Left cardiac atrium (tissue), 4 donors: ENCODE measurements around the gene NDUFA5. TPM values are rescaled to one million over a fixed set of nuclear protein-coding genes. Genes with fewer than 3 reads are reported as not detected.

ENCODE experiments used
- ATAC-seq, 2 donors: fragments of 200-7000 bp; cut with Tn5 transposase; one replicate each; pipeline ENCODE4 v1.9.1; 2020; ENCODE audit warnings: mild to moderate bottlenecking in 2 of 2, moderate library complexity in 2 of 2
- DNase-seq: peaks from one replicate; pipeline ENCODE4 v3.0.0-alpha.2; 2020
- intact Hi-C, 2 donors: fragments of 100-400 bp; cut with DNase I; formaldehyde crosslinking; loops; one replicate each; pipeline versions ENCODE4 v1.14.1 to v1.15.1; 2022 to 2023
- long read RNA-seq: library from polyadenylated mRNA; unstranded; transcript quantifications from one replicate; pipeline ENCODE4 v2.0.0, GENCODE V29; 2021
- total RNA-seq, 2 donors: library from RNA; stranded (reverse); fragmentation: NEBNext Ultra II Directional; extraction: Animal tissue kit (Norgen Biotek cat#: 25700); gene quantifications; one replicate each; pipeline ENCODE4 v1.2.1, GENCODE V29; 2021
- donor health status: DM: no; HTN: yes; CAD: no.
- donor health status: DM: no; HTN: yes; CAD: no; lungs with severe emphysema.
- donor health status: DM: yes; HTN: yes; CAD: no.
- donor health status: Dilated cardiomyopathy.

Gene NDUFA5
- total RNA-seq = 100 to 1,000 TPM; 240 to 283 TPM
- long read RNA-seq, full-length matches to known transcripts = 613 of 637 reads
- long read RNA-seq, partial matches to known transcripts = 7 of 637 reads
- long read RNA-seq, other reads (novel, unspliced or antisense) = 17 of 637 reads

DNA sequence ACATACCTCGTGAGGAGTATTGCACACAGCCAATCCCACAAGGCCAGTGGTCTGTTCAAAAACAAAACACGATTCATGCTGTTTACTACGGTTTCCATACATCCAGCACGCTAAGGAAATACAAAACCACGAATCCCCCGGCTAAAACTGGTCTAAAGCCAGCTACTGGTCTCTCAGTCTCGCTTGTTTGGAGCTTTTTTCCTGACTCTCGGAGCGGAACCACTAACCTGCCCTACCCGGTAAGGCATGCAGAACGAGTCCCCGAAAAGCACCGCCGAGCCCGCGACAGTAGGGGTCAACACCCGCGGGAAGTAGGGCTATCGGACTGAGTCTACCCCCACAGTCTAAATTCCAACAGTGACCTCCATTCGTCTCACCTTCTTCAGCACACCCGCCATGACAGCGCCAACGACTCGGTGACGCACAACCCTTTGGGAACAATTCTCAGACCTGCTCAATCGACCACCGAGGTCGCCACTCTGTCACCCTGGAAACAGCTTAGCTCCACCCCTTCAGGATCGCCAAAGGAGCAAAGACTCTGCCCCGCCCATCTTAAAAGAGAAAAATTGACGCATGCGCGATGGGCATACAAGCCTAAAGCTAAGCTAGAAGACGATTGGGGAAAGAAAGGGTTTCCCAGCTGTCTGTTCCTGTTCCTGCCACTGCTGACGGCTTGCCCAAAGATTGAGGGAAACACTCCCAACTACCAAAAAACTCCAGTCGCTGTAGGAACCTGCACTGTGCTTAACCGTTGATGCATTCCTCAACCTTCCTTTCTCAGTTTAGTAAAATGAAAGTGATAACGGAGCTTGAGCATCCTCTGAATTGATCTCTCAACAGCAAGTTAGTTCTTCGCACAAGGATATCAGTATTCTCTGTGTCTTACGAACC, at the start of gene NDUFA5:
TSS of gene NDUFA5 (minus strand) at position 421 of the 891 bp plus-strand sequence. CDS start at position 398, 23 bp downstream.
- DNase-seq (peak; percentile 98), ATAC-seq (peak; percentile 99)
- intact Hi-C loops = loop anchor here in 1 of 2 donors (10.0 kb wide), 1 partner anchor 137 kb away; no protein-coding TSS in a partner anchor

DNA sequence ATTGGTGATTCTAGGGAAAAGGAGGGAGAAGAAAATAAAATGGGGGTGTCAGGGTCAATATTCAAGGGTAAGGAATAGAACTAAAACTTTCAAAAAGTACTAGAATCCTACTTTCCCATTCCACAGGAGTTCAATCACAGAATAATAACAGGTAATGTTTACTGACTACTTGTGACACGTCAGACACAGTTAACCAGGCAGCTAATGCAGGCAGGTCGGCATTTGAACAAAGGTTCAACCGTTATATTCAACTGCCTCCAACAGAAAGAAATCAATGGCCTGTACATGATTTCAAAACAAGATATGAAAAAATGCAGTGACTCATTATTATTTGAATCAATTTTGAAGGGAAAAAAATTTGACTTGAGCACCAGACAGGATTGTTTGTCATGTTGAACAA, 47.1 kb upstream of the NDUFA5 start:
- intact Hi-C loops = no loop called here
- ATAC-seq = no peak
- no peak for DNase-seq

DNA sequence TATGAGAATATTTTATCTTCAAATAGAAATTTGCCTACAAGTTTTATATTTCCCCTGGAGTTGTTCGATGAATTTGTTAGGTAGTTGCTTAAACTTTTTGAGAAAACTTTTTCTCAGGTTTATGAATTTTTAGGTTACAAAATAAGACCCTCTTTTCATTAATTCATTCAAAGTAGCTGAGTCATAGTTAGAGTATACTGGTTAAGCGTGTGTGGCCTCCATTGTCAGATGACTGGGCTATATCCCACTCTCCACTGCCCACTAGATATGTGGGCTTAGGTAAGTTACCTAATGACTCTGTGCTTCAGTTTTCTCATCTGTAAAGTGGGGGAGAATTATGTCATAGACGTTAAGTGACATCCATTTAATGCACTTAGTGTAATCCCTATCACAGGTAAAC, 45.0 kb upstream of the NDUFA5 start:
- intact Hi-C loops = no loop called here
- ATAC-seq (no peak), DNase-seq (no peak)

DNA sequence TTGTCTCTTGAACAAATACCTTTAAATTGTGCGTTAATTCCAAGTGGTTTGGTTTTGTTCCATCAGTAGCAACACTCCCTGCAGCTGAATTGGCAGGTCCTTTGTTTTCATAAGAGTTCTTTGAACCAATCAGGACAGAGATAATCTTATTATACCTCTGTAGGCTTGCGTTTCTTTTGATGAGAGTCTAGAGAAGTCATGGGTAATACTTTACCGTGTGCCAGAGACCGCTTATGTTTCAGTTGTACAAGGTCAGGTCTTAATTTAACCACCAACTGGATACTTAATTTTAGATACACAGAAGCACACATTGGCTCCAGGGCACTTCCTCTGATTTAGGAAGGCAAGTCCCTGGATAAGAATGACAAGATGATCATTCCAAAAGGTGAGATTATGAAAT, 43.9 kb upstream of the NDUFA5 start, which contains the start of gene ASB15:
TSS of gene ASB15 (plus strand) at position 292 of the 400 bp plus-strand sequence. CDS start 12,682 bp downstream, outside the sequence.
- no peak for DNase-seq
- peak; percentile 90 to 91 for ATAC-seq
- intact Hi-C loops = no loop called here

DNA sequence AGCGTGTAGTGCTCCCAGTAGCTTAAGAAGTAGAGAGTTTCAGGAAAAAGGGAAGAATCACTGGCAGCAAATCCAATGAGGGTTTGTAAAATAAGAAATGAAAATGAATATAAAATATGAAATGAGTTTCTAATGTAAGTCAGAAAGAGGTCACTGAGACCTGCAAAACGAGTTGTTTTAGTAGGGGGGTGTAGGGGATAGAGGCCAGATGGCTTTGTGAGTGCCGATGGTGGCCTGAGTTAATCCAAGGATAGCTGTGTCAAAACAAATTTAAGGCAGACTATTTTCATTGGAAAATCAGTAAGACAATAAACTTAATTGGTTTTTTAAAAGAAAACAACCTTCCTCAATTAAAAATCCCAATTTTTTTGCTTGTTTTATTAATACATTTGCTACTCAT, 43.3 kb upstream of the NDUFA5 start:
- peak; percentile 51 to 54 for ATAC-seq

DNA sequence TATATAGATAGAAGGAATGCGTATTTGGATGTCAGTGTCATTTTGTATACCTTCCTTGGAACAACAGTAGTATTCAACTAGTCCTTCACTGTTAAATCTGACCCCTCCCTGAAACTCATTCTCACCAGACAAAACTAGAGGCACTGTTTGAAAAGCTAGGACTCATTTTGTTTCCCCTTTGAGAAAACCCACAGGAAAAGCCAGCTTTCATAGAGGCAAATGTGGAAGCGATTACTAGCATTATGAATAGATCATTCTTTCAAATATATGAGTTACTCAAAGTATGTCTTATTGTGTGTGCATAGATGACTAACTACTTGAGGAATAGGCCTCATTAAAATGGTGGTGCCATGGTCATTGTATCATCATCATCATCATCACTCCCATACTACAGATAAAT, 42.1 kb upstream of the NDUFA5 start:
- ATAC-seq (no peak), DNase-seq (no peak)
- intact Hi-C loops = no loop called here

More for the DNA sequence above, 43.3 kb upstream of the NDUFA5 start:
- intact Hi-C loops = no loop called here
- no peak for DNase-seq

DNA sequence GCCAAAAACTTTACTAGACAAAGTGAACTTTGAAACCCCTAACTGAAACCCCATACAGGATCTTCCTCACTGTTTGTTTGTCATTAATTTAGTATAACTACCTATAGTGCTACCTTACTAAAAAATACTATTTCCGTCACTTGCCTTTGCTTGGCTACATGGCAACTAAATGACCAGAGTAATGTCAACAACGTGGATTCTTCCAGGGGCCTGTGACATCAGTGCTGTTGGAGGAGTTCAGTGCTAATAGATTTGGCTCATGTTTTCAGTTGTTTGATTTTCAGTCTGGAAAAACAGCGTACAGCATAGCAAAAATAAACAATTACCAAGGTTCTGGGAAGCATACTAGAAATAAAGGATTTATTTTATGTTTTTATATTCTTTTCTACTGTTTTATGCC, 41.0 kb upstream of the NDUFA5 start:
- no peak for ATAC-seq
- intact Hi-C loops = no loop called here

DNA sequence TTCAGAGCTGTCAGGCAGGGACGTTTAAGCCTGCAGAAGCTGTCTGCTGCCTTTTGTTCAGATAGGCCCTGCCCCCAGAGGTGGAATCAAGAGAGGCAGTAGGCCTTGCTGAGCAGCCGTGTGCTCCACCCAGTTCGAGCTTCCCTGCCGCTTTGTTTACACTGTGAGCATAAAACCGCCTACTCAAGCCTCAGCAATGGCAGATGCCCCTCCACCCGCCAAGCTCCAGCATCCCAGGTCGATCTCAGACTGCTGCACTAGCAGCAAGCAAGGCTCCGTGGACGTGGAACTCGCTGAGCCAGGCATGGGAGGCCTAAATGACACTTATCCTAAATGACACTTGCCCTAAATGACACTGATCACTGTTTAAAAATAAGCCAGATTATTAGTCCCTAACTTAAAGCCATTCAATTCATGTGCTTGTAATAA, 37.2 kb upstream of the NDUFA5 start:
- DNase-seq (no peak), ATAC-seq (no peak)
- intact Hi-C loops = no loop called here

More for the DNA sequence above, 41.0 kb upstream of the NDUFA5 start:
- no peak for DNase-seq

DNA sequence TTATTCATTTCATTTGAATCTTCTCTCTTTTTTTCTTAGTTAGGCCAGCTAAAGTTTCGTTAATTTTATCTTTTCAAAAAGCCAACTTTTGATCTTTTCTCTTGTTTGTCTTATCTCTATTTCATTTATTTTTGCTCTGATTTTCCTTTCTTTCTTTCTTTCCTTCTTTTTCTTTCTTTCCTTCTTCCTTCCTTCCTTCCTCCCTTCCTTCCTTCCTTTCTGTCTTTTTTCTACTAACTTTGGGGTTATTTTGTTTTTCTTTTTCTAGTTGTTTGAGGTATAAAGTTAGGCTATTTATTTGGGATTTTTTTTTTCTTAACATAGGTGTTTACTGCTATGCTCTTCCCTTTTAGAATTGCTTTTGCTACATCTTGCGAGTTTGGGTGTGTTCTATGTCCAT, 30.8 kb upstream of the NDUFA5 start:
- DNase-seq = no peak
- intact Hi-C loops = no loop called here
- no peak for ATAC-seq

DNA sequence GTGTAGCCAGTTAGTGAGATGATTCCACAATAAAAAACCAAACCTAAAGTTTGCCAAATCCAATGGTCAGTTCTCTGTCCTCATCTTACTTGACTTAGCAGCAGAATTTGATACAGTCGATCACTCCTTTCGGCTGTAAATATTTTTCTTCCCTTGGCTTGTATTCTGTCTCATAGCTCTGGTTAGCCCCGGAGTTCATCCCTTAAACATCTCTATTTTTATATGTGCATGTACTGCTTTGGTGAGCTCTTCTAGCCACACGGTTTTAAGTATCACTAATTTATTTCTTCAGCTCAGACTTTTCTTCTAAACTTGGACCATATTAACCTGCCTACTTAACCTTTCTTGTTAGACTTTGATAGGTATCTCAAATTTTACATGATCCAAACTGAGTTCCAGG, 26.2 kb upstream of the NDUFA5 start:
- ATAC-seq = no peak
- no peak for DNase-seq
- intact Hi-C loops = loop anchor here in 1 of 2 donors (5.0 kb wide), 1 partner anchor 283 kb away; no protein-coding TSS in a partner anchor

DNA sequence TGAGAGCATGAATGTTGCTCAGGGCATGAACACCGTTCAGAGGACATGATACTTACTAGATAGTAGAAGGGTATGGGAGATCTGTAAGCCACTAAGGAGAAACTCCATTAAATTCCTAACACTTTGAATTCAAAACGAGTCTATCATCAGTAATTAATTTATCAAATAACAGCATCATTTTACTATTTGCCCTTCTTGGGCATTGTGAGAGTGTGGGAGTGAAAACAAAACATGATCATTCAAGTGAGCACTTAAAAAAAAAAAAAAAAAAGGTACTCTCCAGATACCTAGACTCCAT, 23.5 kb upstream of the NDUFA5 start:
- ATAC-seq = no peak
- intact Hi-C loops = loop anchor here in 1 of 2 donors (5.0 kb wide), 1 partner anchor 286 kb away; no protein-coding TSS in a partner anchor

DNA sequence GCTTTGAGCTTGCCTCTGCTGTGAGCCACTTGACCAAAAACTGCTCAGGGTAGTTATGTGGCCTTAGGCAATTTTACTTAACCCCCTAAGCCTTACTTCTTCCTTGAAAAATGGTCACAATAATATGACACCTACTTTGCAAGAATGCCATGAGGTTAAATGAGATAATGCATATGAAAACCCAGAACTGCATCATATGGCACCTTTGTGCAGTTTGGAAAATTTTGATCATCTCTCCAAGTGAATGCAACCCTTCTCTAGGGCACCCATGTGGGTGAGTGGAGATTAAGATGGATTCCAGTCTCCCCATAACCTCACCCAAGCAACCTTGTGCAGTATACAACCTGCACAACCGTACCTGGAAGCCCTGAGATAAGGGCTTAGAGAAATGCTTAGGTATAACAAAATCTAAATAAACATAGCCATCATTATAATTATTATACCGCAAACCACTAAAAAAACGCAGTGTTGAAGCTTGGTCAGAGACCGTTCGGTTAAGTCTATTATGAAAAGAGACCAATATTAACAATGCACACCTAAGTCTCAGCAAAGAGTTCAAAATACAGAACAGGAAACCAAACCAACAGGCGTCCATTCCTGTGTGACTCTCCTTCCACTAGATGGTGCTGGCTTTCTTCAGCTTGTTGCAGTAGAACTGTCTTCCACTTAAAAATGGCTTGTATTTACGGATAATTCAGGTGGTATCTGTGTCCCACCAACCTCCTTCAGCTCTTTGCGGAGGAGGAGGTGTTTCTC, 23.0 kb upstream of the NDUFA5 start:
- peak; percentile 68 to 78 for ATAC-seq
- intact Hi-C loops = loop anchor here in 1 of 2 donors (5.0 kb wide), 1 partner anchor 287 kb away; no protein-coding TSS in a partner anchor
- no peak for DNase-seq

More for the DNA sequence above, 23.5 kb upstream of the NDUFA5 start:
- no peak for DNase-seq

DNA sequence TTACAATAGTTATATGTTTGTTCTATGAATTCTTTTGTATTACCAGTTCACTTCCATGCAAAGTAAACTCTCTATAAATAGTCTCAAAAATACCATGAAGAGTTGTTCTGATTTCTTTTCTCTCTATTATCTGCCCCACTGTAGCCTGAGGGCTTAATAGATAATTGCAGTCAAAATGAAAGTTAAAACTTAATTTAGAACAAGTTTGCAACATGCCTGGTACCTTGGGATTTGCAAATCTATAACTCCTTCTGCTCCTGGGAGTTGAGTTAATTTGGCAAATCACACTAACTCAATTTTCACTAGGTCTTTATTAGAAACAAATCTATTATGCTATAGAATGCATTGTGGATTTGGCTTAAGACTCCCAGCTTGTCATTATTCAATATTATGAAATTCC, 21.8 kb upstream of the NDUFA5 start:
- no peak for ATAC-seq
- intact Hi-C loops = no loop called here
- no peak for DNase-seq

DNA sequence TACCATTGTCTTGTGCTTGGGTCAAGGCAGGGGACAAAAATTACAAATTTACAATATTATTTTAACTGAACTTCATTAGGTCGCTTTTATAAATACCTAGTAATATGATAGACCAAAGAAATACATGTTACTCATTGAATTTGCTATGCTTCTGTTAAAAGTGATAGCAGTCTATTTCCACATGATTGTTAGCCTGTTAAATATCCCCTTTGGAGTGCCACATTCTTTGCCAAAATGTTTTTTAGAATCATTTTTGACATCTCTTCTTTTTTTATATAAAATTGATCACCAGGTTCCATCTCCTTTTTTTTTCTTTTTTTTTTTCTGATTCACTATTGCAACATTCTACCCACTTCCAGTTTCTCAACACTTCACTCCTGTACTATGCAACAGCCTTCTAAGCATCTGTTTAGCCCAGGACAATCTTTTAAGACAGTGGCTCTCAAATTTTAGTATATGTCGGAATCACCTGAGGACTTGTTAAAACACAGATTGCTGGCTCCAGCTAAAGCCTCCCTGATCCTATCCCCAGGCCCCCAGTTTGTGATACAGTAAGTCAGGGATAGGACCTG, 16.4 kb upstream of the NDUFA5 start:
- ATAC-seq (no peak), DNase-seq (no peak)
- intact Hi-C loops = loop anchor here in 1 of 2 donors (5.0 kb wide), 1 partner anchor 288 kb away; no protein-coding TSS in a partner anchor

DNA sequence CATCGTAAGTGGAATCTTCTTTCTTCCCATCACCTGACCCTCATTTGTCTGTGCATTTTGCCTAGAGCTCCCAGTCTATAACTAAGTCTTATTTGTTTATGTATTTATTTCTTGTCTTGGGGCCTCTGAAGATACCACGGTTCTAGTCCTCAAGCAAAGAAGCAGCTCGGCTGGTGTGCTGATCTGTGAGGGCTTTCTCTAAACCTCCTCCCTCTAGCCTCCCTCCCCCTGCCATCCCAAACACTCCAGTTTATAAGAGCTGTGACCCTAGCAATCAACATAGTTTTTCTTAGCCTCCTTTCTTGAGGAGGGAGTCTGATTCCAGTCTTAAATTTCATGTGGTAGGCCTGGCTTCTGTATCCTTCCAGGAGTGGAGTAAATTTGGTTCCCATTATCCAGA, 15.7 kb upstream of the NDUFA5 start:
- intact Hi-C loops = loop anchor here in 1 of 2 donors (5.0 kb wide), 1 partner anchor 289 kb away; no protein-coding TSS in a partner anchor
- ATAC-seq = no peak
- no peak for DNase-seq

DNA sequence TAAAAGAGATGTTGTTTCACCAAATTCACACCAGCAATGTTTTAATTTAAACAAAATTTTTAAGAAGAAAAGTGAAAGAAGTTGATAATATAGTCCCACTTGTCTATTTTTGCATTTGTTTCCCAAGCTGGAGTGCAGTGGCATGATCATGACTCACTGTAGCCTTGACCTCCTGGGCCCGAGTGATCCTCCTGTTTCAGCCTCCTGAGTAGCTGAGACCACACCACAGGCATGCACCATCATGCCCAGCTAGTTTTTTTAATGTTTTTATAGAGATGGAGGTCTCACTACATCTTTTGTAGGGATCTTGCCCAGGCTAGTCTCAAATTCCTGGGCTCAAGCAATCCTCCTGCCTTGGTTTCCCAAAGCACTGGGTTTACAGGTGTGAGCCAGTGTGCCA, 14.1 kb upstream of the NDUFA5 start:
- no peak for DNase-seq
- ATAC-seq = no peak
- intact Hi-C loops = loop anchor here in 1 of 2 donors (5.0 kb wide), 1 partner anchor 291 kb away; no protein-coding TSS in a partner anchor

DNA sequence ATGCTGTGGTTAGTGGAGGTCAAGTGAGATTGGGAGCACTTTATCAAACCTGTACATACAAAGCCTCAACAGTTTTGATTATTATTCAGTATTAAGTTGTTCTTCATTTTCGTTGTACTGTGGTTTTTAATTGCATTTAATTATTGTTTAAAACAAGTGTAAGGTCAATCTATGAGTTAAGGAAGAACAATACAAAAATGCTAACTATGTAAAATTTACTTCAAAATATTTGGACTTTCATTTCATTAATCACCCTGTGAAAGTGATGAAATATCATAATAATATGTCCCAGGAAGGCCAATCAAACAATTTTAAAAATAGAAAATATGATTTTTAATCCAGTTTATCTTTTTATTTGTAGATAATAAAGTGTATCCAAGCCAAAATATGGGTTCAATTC, 13.6 kb upstream of the NDUFA5 start:
- intact Hi-C loops = loop anchor here in 1 of 2 donors (5.0 kb wide), 1 partner anchor 291 kb away; no protein-coding TSS in a partner anchor
- DNase-seq (no peak), ATAC-seq (no peak)

DNA sequence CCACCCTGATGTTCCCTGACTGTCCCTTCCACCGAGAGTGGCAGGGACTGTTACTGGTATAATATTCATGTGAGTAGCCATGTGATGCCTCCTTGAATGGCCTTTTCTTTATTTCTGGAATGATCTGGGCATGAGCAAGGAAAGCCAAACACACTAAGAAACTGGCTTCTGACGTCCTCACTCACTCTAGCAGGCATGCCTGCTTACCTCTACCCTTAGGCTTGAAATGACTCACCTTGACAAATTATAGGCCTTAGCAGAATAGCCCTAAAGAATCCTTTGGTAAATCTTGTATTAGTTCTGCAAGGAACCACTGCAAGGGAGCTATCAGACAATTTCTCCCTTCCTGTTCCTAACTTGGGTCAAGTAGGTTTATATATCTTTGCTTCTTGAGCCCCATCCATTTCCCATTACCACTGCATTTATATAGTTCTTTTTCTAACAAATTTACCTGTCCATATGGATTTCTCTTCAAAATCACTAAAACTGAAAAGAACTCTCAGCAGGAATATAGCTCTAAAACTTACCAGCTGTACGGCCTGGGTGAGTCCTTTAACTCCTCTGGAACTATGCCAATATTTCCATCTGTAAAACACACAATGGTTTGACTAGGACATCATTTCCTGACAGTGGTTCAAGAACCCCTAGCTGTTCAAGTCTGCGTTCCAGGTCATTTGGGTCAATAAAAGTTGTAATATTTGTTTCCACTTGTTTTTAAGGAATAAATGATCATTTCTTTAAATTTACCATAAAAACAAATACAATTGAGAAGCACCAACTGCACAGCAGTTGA, 13.0 kb upstream of the NDUFA5 start:
- ATAC-seq = no peak
- DNase-seq = no peak
- intact Hi-C loops = loop anchor here in 1 of 2 donors (5.0 kb wide), 1 partner anchor 292 kb away; no protein-coding TSS in a partner anchor
